ENCODE data around the gene PNPLA1.

PNPLA1 gene

DNA sequence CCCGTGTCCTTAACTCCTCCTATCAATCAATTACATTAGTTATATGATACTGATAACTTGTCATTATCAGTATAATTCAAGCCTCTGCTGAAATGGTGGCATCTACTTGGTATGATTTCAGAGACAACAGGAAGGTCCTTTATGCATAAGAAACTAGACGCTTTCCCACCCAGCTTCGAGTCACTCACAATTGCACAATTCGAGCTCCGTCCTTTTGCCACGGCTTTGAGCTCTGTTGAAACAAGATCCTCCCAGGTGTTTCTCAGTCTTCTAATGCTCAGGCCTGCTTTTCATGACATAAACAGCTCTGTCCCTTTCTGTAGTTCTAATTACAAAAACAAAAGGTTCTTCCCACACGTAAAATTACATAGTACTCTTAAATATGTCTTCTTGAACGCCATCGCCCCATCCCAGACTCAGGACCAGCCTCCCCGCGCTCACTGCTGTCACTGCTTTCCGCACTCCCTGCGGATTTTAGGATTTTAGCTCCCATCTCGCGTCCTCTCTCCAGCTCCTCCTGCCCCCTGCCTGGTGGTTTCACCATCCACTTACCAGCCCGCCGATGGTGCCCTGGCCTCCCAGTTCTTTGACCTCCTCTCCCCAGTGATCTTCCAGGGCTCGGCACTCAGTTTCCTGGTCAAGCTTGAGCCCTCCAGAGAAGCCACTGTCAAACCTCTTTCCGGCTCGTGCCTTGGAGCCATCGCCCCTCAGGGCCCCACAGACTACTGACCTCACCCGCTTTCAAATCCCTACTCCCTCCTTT is 23.2 kb upstream of the PNPLA1 start:
- no peak for DNase-seq (ENCODE audit: low read depth)

- DNase-seq (ENCODE audit: low read depth), result peak; percentile 12
These were observed 22.2 kb upstream of the PNPLA1 start for GRCh38 chr6:36247693-36248092.

DNA sequence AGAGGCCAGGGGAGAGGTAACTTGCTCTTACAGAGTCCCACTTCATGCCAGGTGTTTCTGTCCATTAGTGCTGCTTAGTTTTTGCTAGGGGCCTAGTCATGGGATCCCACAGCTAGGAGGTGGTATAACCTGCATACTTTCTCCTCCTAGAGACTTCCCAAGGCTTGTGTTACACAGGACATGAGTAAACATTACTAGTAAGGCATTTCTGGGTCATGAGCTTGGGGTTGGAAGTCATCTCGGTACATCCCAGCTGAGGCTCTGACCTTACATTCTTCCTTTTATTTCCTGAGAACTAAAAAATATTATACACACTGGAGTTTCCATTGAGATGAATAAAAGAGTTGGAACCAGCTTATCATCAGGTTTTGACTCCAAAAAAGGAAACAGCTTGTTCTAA is 20.9 kb upstream of the PNPLA1 start:
- DNase-seq (ENCODE audit: low read depth), result peak; percentile 16

- DNase-seq (ENCODE audit: low read depth), result no peak
These were observed 20.3 kb upstream of the PNPLA1 start for GRCh38 chr6:36249536-36249935.

- DNase-seq (ENCODE audit: low read depth), result no peak
These were observed 17.9 kb upstream of the PNPLA1 start for GRCh38 chr6:36252005-36252404.

DNA sequence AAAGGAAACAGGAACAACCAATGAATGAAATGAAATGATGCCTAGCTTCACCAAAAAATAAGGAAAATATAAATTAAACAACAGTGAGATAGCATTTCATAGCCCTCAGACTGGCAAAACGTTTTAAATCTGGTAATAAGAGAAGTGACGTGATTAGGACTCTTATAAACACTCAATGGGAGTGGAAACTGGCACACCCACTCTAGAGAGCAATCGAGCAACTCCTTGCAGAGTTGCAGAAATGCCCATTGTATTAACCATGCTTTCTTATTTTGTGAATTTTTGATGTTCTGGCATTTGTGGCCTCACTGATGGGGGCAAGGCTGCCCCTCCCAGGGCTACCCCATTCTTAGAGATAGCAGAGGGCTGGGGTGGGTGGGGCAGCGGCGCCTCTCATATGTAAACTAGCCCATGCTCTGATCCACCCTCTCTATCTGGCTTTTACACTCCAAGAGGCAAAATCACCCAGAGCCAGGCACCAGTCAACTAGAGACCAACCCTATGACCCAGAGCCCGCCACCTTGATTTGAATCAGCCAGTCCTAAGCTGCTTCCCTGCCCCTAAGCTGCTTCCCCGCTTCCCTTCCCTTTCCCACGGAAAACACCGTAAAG is 6.4 kb upstream of the PNPLA1 start:
- no peak for DNase-seq (ENCODE audit: low read depth)

- DNase-seq (ENCODE audit: low read depth), result no peak
These were observed 4.1 kb upstream of the PNPLA1 start for GRCh38 chr6:36265744-36266143.

DNA sequence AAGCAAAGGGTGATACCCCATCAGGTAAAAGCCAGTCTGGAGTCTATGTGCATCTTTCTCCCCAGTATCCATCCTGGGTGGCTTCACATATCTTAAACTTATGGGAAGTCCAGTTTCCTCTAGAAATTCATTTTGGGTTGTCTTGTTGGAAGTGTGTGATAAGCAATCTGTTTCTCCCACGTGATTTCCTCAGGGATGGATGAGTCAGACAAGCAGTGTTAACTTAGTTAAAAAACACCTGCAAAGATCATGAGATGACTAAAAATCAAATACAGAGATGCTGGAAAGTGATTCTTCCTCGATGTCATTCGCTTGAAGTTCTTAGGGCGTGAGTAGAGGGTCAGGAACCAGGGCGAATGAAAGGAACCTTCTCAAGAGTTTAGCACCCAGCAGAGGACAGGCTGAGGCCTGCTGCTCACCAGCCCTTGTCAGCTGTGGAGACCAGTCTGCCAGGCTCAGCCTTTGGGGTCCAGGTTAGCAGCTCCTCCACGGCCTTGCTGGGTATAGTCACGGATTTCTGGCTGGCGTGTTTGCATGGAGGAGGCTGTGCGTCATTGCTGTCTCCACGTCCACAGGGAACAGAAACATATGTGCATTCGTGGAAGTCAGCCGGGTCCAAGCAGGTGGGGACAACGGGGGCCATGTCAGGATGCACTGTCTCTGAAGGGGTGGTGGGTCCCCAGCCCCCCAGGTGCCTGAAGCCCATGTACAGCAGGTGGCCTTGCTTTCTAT is 2.8 kb upstream of the PNPLA1 start:
- no peak for DNase-seq (ENCODE audit: low read depth)

- DNase-seq (ENCODE audit: low read depth), result no peak
These were observed 2.0 kb upstream of the PNPLA1 start for GRCh38 chr6:36267731-36268477.

DNA sequence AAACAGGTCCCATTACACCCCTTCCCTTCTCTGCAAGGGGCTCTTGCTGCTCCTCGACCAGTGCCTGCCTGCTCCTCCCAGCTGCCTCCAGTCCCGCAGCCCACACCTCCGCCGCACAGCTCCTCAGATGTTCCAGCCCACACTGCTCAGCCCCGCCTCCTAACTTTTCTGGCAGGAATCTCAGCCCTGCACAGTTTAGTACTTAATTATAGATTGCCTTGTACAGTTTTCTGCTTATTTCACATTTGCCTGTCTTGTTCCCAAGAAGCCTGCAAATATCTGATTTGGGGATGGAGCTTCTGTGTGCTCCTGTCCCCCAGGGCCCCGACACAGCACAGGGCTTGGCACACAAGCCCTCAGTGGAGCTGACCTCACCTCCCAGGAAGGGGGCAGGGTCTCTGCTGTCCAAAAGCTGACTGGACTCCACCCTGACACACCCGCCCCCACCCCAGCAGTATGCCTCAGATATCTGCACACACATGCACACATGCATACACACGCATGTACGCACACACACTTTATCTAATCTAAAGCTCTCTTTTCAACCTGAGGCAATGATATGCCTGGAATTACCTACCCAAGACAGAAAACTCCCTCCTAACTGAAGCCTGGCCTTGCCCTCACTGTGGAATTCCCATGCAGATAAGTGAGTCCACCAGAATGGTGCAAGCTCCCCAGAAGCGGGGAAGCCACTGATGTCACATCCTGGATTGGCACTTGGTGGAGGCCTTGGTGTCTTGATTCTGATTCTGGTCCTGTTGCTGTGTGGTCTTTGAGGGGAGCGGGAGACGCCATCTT is 1.2 kb upstream of the PNPLA1 start:
- no peak for DNase-seq (ENCODE audit: low read depth)

DNA sequence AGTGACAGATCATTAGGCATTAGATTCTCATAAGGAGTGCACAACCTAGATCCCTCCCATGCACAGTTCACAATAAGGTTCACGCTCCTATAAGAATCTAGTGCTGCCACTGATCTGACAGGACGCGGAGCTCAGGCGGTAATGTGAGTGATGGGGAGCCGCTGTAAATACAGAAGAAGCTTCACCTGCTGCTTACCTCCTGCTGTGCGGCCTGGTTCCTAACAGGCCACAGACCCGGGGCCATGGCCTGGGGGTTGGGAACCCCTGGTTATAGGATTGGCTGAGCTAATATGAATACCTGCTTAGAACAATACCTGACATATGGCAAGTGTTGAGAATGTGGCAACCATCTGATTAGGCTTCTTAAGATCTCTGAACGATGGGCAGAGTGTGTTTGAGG is 2.4 kb downstream of the PNPLA1 start:
- DNase-seq (ENCODE audit: low read depth), result no peak

GRCh38 chr6:36273067-36273466 is 3.2 kb downstream of the PNPLA1 start:
- DNase-seq (ENCODE audit: low read depth), result no peak

- no peak for DNase-seq (ENCODE audit: low read depth)
These were observed 4.1 kb downstream of the PNPLA1 start for GRCh38 chr6:36273802-36274514.

DNA sequence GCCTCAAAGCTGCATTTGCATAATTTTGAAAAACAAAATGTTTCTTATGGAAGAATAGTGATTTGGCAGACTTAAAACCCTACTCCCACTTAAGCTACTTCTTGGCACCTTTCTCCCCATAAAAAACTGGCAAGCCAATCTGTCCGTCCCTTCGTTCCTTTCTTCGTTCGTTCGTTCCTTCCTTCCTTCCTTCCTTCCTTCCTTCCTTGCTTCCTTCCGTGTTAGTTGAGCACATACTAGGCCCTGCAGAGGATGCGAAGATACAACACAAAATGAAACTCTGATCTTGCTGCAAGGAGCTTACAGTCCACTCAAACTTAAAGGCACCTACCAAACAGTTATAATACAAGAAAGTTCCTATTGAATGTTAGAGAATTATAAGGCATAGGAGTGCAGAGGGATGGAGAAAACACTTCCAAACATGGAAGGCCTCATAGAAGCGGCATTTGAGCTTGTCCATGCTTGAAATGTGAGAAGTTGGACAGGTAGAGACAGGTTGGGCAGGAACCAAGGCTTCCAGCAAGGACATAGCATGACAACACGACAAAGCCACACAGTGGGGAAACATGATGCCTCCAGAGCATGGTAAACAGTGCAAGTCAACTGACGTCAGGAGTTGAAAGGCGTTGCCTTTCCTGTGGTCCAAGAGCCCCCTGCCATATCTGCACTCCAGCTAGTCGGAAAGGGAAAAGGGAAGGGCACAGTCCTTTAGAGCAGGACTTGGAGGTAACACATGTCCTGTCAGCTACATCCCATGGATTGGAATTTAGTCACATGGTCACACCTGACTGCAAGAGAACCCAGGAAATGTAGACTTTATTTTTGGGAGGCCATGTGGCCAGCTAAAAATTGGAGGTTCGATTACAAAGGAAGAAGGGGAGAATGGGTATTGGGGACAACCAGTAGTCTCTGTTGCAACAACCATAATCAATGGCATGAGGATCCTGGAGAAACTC is 7.0 kb downstream of the PNPLA1 start:
- no peak for DNase-seq (ENCODE audit: low read depth)

GRCh38 chr6:36277946-36278470 is 8.1 kb downstream of the PNPLA1 start:
- DNase-seq (ENCODE audit: low read depth), result no peak

DNA sequence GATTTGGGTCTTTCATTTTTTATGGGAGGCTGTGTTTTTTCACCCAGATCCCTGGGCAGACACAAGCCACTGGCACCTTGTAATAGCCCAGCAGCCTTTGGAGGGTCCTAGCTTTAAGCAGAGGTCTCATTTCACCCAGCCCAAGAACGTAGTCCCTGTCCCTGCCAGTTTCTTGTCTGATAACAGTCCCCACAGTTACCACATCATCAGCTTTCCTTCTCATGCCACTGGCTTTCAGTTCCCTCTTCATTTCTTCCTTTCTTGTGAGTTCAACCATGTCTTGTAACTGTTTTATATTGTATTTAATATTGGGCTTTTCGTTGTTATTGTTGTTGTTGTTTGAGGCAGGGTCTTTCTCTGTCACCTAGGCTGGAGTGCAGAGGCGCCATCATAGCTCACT is 10.6 kb downstream of the PNPLA1 start:
- no peak for DNase-seq (ENCODE audit: low read depth)

GRCh38 chr6:36280983-36281382 is 11.1 kb downstream of the PNPLA1 start:
- no peak for DNase-seq (ENCODE audit: low read depth)

DNA sequence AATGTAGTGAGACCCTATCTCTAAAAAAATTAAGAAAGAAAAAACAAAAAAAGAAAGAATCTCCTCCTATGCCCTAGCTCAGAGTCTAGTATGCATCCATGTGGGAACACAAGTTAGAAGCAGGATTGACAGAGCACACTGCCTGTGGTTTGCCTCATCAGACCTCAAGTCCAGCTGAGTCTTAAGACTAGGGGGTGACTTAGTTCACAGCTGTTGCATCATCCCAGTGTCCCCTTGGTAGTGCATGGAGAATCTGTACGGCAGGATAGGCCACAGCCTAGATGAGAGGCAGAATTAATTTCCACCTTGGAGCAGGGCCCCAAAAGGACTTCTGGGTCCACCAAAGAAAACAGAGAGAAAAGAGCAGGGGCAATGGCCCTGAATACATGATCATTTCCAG is 13.7 kb downstream of the PNPLA1 start:
- DNase-seq (ENCODE audit: low read depth), result no peak

- no peak for DNase-seq (ENCODE audit: low read depth)
These were observed 14.5 kb downstream of the PNPLA1 start for GRCh38 chr6:36284359-36284758.

Data from stromal cell of bone marrow (primary cell).